Frontal cortex (tissue), 4 donors: ENCODE results near the gene RBAK. TPM values are rescaled to one million over a fixed set of nuclear protein-coding genes. Genes with fewer than 3 reads are reported as not detected.
"Not testable (repeated sequence)": the region's sequence is repeated elsewhere in the genome, so short reads cannot be mapped to it uniquely, and the experiment has no call there.

Experiments
- DNase-seq, 2 donors: peaks; one replicate each; pipeline ENCODE4 v3.0.0; 2012; ENCODE audit warnings: low spot score in 2 of 2
- FAIRE-seq: peaks from 2 replicates; lab custom pipeline; 2012; peaks lifted over from hg19 to GRCh38; lab: Jason Lieb, UNC
- total RNA-seq: library from RNA; depleted of rRNA; stranded (reverse); fragments of >200 nt; gene quantifications from one replicate; pipeline ENCODE4 v1.2.3, GENCODE V29; 2014
- donor health status: control.
- donor health status: control.
- donor health status: control.

The RBAK gene
- 13.5 TPM for total RNA-seq

GRCh38 chr7:5045558-5046396 lies at the start of gene RBAK:
RBAK (plus strand) TSS chr7:5045860; CDS start chr7:5048077, 2,217 bp downstream.
- no peak for FAIRE-seq

DNA sequence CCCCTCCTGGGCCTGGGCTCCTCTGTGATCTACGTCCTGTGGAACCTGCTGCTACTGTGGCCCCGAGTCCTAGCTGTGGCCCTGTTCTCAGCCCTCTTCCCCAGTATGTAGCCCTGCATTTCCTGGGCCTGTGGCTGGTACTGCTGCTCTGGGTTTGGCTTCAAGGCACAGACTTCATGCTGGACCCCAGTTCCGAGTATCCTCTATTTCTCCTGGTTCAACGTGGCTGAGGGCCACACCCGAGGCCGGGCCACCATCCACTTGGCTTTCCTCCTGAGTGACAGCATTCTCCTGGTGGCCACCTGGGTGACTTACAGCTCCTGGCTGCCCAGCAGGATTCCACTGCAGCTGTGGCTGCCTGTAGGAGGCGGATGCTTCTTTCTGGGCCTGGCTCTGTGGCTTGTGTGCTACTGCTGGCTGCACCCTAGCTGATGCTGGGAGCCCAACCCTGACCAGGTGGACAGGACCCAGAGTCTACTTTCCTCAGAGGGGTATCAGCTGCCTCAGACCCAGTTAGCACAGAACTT lies 48.9 kb upstream of the RBAK start:
- FAIRE-seq (no peak), DNase-seq (no peak)

More at GRCh38 chr7:5045558-5046396, at the start of gene RBAK:
- peak; percentile 77 to 83 for DNase-seq

DNA sequence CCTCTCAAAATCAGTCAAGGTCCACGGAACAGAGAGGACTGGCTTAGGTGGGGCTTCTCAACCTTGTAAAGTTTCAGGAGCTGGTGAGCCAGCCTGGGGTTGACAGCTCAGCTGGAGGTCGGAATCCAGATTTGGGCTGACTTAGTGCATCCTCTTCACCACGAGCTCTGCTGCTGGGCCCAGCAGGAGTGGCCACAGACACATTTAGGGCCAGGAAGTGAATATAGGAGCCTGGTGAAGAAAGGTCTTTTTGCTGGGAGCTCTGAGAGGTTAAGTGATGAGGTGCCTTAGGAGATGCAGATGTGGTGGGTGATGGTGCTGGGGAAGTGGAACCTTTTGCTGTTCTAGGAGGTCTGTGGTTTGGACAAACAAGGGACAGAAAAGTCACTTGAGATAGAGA lies 47.4 kb upstream of the RBAK start:
- FAIRE-seq (no peak), DNase-seq (no peak)

- FAIRE-seq (no peak), DNase-seq (no peak)
Measured at GRCh38 chr7:4998910-4999309, 46.8 kb upstream of the RBAK start.

- FAIRE-seq: no peak
- no peak for DNase-seq
Measured at GRCh38 chr7:4999369-4999950, 46.2 kb upstream of the RBAK start.

- no peak for DNase-seq
- no peak for FAIRE-seq
Measured at GRCh38 chr7:5001003-5001402, 44.7 kb upstream of the RBAK start.

- FAIRE-seq (no peak), DNase-seq (no peak)
Measured at GRCh38 chr7:5001911-5002310, 43.7 kb upstream of the RBAK start.

GRCh38 chr7:5005066-5005465 lies 40.6 kb upstream of the RBAK start:
- DNase-seq (no peak), FAIRE-seq (no peak)

DNA sequence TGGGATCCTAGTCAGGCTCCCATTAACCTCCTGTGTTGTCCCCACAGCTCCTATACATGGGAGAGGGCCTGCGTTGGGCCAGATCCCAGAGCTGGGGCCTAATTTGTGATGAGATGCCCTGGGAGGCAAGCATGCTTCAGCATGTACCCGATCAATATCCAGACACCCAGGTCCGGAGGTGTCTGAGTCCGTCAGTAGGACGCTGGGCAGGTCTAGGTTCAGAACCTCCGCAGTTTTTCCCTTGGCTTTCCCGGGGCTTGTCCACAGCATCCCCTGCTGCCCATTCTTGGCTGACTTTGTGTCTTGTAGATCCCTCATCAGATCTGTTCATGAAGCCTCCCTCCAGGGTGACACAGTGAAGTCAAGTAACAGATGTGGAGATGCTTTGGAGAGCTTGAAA lies 32.7 kb upstream of the RBAK start:
- FAIRE-seq (no peak), DNase-seq (no peak)

- not testable (repeated sequence) for DNase-seq, FAIRE-seq
Measured at GRCh38 chr7:5015936-5016335, 29.7 kb upstream of the RBAK start.

- FAIRE-seq, DNase-seq: not testable (repeated sequence)
Measured at GRCh38 chr7:5017626-5018025, 28.0 kb upstream of the RBAK start.

GRCh38 chr7:5020098-5020497 lies 25.6 kb upstream of the RBAK start:
- no peak for DNase-seq
- no peak for FAIRE-seq

DNA sequence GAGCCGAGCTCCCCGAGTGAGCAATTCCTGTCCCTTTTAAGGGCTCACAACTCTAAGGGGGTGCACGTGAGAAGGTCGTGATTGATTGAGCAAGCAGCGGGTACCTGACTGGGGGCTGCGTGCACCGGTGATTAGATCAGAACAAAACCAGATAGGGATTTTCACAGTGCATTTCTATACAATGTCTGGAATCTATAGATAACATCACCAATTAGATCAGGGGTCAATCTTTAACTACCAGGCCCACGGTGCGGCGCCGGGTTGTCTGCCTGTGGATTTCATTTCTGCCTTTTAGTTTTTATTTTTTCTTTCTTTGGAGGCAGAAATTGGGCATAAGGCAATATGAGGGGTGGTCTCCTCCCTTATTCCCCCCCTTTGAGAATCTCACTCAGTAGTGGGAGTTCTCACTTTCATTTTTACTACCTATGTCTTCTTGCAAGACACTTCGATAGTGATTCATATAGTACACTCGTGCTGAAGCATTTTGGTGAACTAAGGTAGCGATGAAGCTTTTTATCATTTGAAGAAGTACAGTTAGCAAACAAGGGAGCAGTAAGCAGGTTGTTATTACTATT lies 24.6 kb upstream of the RBAK start:
- not testable (repeated sequence) for DNase-seq, FAIRE-seq

DNA sequence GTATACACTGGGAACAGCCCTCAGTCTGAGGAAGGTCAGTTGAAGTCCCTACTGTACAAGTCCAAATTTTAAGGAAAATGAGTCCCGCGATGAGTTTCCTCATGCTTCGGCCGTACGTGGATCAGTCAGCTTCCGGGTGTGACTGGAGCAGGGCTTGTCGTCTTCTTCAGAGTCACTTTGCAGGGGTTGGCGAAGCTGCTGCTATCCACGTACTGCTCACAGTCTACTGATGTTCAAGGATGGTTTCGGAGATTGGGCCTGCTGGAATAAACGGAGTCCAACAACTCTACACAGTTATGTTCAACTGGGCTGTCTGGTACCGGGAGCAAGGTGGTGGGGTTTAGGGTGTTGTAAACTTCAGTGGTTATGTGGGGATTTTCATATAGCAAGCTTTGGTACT lies 22.0 kb upstream of the RBAK start:
- not testable (repeated sequence) for FAIRE-seq, DNase-seq

- DNase-seq, FAIRE-seq: not testable (repeated sequence)
Measured at GRCh38 chr7:5027796-5028410, 17.8 kb upstream of the RBAK start.

DNA sequence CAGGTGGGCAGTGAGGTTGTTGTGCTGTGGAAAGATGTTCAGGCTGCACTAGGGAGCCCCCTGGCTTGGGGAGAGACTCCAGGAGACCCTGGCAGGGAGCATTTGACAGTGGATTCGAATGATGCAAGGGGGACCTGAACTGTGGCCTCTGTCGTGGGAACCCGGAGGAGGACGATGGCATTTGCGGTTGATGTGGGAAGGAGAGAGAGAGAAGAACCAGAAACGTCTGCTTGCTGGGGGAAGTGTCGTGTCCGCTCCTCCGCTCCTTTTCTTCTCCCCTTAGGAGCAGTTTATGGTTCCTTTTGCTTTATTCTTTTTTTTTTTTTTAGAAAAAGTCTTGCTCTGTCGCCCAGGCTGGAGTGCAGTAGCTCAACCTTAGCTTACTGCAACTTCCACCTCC lies 12.5 kb upstream of the RBAK start:
- DNase-seq, FAIRE-seq: not testable (repeated sequence)

DNA sequence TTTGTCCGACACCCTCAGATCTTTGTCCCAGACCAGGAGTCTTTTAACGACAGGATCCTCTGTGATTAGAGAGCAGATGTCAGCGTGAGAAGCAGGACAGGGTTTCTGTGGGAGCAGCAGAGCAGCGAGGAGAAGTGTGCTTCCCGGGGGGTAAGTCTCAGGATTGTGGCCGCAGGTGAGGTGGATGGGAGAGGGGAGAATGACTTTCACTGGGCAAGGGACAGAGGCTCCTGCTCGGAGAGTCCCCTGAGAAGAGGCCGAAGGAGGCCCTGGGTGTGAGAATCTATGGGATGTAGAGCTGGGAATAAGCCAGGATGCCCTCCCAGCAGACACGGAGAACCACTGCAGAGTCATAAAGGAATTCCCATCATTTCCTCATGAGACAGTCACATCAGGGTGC lies 10.4 kb upstream of the RBAK start:
- DNase-seq (no peak), FAIRE-seq (no peak)

- no peak for FAIRE-seq
- no peak for DNase-seq
Measured at GRCh38 chr7:5036446-5036845, 9.2 kb upstream of the RBAK start.

DNA sequence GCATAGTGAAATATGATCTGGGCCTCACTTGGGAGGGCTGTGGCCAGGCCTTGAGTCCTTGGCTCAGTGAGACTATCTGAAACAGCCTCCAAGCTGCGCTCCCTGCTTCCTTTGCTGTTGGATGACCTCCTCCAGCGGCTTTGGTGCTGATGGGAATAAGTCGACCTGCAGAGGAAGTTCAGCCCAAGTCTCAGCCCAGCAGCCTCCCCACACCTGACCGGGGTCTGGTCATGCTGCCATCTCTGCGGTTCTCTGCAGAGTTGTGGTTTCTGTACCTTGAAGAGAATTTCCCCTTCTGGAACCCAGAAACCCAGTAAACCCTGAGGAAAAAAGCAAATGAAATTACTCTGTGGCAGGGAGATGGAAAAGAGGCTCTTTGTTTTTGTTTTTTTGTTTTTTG lies 4.6 kb upstream of the RBAK start:
- DNase-seq (no peak), FAIRE-seq (no peak)

- FAIRE-seq: no peak
- DNase-seq: no peak
Measured at GRCh38 chr7:5043661-5044060, 2.0 kb upstream of the RBAK start.
